ENCODE data around the gene SLC6A5.

GRCh38 chr11:20670932-20671403 is 71.6 kb downstream of the SLC6A5 start:
- no peak for TF ChIP-seq CTCF (IDR thresholded peaks at IDR 0.05; ENCODE audit: low read depth, low read length)
- TF ChIP-seq EZH2phosphoT487 (IDR thresholded peaks at IDR 0.05; ENCODE audit: low read depth), result no peak

All from OCI-LY3 (cell line).